Fibroblast of villous mesenchyme (primary cell): ENCODE data around the gene OR10G3. TPM values are rescaled to one million over a fixed set of nuclear protein-coding genes. Genes with fewer than 3 reads are reported as not detected.
"Not testable (repeated sequence)": the region's sequence is repeated elsewhere in the genome, so short reads cannot be mapped to it uniquely, and the experiment has no call there.

Source experiments
- DNase-seq: peaks from one replicate; pipeline ENCODE4 v3.0.0-alpha.2; 2010; ENCODE audit warnings: low read depth
- H3K4me3 ChIP-seq: 2 replicates; pipeline ENCODE4 v1.5.1; 2011; ENCODE audit warnings: low read depth, mild to moderate bottlenecking, low read length
- CTCF ChIP-seq: IDR thresholded peaks from 2 replicates; pipeline ENCODE4 v1.5.1; 2012; ENCODE audit warnings: low read depth, mild to moderate bottlenecking, low read length; ENCODE audit not compliant: insufficient read depth
- total RNA-seq: library from RNA; depleted of rRNA; stranded (reverse); fragments of >200 nt; gene quantifications from 2 replicates; pipeline ENCODE4 v1.2.3, GENCODE V29; 2012

The OR10G3 gene
- total RNA-seq, 1 donor: not detected

GRCh38 chr14:21575661-21576060 lies 4.2 kb downstream of the OR10G3 start:
- H3K4me3 ChIP-seq: no peak overlapping the region
- TF ChIP-seq CTCF: no peak
- DNase-seq: peak; percentile 69

GRCh38 chr14:21572604-21573003 lies 7.3 kb downstream of the OR10G3 start:
- H3K4me3 ChIP-seq: no peak overlapping the region
- TF ChIP-seq CTCF: no peak
- DNase-seq: no peak

- no peak for TF ChIP-seq CTCF
- no peak overlapping the region for H3K4me3 ChIP-seq
- DNase-seq: no peak
Observed at GRCh38 chr14:21558703-21559170, 21.1 kb downstream of the OR10G3 start.

- DNase-seq: peak; percentile 92
- TF ChIP-seq CTCF: peak; percentile 65
- H3K4me3 ChIP-seq: peak overlapping the region; percentile 47
Observed at GRCh38 chr14:21557084-21557901, 22.6 kb downstream of the OR10G3 start.

- peak; percentile 9 for DNase-seq
- TF ChIP-seq CTCF: no peak
- H3K4me3 ChIP-seq: no peak overlapping the region
Observed at GRCh38 chr14:21556378-21557083, 23.3 kb downstream of the OR10G3 start.

GRCh38 chr14:21553266-21553665 lies 26.6 kb downstream of the OR10G3 start:
- DNase-seq: no peak
- no peak for TF ChIP-seq CTCF
- H3K4me3 ChIP-seq: no peak overlapping the region

- DNase-seq, H3K4me3 ChIP-seq: not testable (repeated sequence)
Observed at GRCh38 chr14:21544588-21544987, 35.3 kb downstream of the OR10G3 start.
